HCT116 (cell line): ENCODE data around the gene PDGFD.

ENCODE experiments used
- CTCF ChIP-seq, 3 experiments: fragments of 200-600 bp in 1 of 3; sonication (generic) in 1 of 3; IDR thresholded peaks in 2 of 3; conservative IDR thresholded peaks in 1 of 3; 2 replicates each; pipeline ENCODE4 v1.5.1; 2012 to 2017; ENCODE audit warnings: low read depth in 2 of 3, low read length in 2 of 3, antibody characterized with exemption in 1 of 3, borderline replicate concordance in 1 of 3, control low read depth in 1 of 3, mild to moderate bottlenecking in 1 of 3, mixed read lengths in 1 of 3, mixed run types in 1 of 3, moderate library complexity in 1 of 3; ENCODE audit not compliant: insufficient read depth in 1 of 3
- POLR2A ChIP-seq: IDR thresholded peaks from 2 replicates; pipeline ENCODE4 v1.7.0; 2011; ENCODE audit warnings: borderline replicate concordance; ENCODE audit not compliant: insufficient read depth, insufficient read length; ENCODE audit errors: extremely low read depth
- POLR2AphosphoS5 ChIP-seq: IDR thresholded peaks from 2 replicates; pipeline ENCODE4 v1.6.1; 2011; ENCODE audit warnings: mild to moderate bottlenecking, low read depth, low read length, moderate library complexity

GRCh38 chr11:103898577-103899336 lies 265.2 kb downstream of the PDGFD start:
- TF ChIP-seq POLR2AphosphoS5, result no peak
- no peak for TF ChIP-seq CTCF (IDR thresholded peaks at IDR 0.05 in 2 of 3, conservative IDR thresholded peaks at IDR 0.05 in 1 of 3; ENCODE audit: borderline replicate concordance in 1 of 3, insufficient read depth in 1 of 3, low read depth in 2 of 3, low read length in 2 of 3)
- TF ChIP-seq POLR2A, result no peak
